G401 (cell line): ENCODE results near the gene THOC2. TPM values are rescaled to one million over a fixed set of nuclear protein-coding genes. Genes with fewer than 3 reads are reported as not detected.
"Not testable (repeated sequence)": the region's sequence is repeated elsewhere in the genome, so short reads cannot be mapped to it uniquely, and the experiment has no call there.

Source experiments
- DNase-seq: peaks from one replicate; pipeline ENCODE4 v3.0.0-alpha.2; 2015; ENCODE audit warnings: low spot score
- in situ Hi-C: cut with HindIII; loops from 2 replicates; pipeline ENCODE4 v1.10.0; 2016; ENCODE audit warnings: low sequenced_read_pairs, mixed read lengths
- total RNA-seq: library from RNA; depleted of rRNA; stranded (reverse); fragments of >200 nt; shearing (Covaris generic); gene quantifications from 2 replicates; pipeline ENCODE4 v1.2.3, GENCODE V29; 2014

The THOC2 gene
- total RNA-seq, 1 experiment from 2014 or later: 50.9 TPM

DNA sequence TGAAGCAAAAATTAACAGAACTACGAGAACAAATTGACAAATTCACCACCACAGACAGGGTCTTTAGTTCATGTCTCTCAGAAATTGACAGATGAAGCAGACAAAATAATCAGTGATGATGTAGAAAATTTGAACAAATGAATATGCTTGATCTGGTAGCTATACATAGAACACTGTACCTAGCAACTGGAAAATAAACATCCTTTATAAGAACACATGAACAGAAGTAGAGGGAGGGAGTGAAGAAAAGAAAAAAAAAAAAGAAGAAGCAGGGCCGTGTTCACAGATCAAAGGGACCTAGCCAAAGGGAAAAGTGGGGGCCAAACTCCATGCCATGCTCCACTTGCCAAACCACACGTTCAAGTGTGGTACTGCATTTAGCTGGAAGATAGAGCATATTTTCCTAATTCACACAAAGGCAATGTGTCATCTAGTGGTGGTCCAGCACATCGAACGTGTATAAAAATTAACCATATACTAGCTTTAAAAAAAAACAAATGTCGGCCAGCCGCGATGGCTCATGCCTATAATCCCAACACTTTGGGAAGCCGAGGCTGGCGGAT lies 5.6 kb upstream of the THOC2 start:
- DNase-seq: no peak

DNA sequence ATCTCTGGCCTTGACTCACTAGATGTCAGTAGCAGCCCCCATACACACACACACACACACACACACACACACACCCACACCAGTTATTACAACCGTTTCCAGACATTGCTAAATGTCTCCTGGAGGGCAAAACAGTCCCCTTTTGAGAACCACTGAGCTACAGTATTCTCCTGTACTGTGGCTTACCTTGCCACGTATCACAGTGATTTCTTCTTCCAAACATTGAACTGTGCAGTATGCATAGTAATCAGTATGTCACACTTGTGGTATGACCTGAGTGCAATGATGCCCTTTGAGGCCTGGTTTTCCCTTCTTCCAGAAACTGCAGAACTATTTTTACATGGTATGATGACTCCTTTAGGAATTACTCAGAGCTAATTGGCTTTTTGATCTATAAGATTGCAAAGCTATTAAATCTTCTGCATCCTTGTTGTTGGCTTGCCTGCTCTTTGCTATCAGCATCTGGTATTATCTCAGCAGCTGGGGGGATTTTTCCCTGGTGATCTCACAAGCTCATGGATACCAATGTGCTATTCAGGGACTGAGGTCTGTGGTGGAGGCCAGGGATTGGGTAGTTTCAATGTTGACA lies 3.6 kb upstream of the THOC2 start:
- DNase-seq: no peak
- in situ Hi-C loops: no loop called here

More for the DNA sequence above, 5.6 kb upstream of the THOC2 start:
- in situ Hi-C loops: no loop called here

DNA sequence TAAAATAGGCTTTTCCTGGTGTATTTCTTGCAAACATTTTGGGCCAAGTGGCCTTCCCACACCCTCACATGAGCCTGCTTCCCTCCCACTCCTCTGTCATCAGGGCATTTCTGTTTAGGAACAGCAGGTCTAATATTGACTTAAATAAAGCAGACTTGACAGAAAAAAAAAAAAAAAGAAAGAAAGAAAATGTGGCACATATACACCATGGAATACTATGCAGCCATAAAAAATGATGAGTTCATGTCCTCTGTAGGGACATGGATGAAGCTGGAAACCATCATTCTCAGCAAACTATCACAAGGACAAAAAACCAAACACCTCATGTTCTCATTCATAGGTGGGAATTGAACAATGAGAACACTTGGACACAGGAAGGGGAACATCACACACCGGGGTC lies 2.3 kb upstream of the THOC2 start:
- in situ Hi-C loops, DNase-seq: not testable (repeated sequence)

DNA sequence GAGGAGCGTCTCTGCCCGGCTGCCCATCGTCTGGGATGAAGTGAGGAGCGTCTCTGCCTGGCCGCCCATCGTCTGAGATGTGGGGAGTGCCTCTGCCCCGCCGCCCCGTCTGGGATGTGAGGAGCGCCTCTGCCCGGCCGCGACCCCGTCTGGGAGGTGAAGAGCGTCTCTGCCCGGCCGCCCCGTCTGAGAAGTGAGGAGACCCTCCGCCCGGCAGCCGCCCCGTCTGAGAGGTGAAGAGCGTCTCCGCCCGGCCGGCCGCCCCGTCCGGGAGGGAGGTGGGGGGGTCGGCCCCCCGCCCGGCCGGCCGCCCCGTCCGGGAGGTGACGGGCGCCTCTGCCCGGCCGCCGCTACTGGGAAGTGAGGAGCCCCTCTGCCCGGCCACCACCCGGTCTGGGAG lies 1.2 kb upstream of the THOC2 start:
- DNase-seq, in situ Hi-C loops: not testable (repeated sequence)

DNA sequence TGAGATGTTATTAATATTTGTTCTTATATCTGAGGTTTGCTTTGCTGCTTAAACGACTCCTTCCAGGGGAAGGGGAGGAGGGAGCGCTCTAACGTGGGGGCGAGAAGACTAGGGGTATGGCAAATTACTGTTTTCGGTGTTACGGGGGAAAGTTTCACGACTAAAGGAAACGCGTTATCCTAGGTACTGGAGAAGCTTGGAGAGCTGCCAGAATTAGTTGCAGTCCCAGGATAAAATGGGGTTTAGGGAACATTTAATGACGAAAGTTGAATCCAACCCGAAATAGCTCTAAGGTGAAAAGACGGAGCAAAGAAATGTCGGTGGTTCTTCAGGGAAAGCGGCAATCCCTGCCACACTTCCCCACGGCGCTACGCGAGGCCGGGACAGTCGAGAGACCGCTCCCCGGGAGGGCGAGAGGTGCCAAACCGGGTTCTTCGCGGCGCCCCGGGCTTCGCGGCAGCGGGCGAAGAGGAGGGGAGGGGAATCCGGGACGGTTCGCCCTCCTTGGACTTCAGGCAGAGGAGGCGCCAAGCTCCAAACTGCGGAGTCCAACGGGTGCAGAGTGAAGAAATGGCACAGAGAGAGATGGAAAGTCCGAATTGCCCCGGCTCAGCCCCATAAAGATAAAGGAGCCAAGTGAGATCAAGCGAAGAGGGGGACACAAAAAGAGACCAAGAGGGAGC lies 724 bp downstream of the THOC2 start:
- in situ Hi-C loops: no loop called here

DNA sequence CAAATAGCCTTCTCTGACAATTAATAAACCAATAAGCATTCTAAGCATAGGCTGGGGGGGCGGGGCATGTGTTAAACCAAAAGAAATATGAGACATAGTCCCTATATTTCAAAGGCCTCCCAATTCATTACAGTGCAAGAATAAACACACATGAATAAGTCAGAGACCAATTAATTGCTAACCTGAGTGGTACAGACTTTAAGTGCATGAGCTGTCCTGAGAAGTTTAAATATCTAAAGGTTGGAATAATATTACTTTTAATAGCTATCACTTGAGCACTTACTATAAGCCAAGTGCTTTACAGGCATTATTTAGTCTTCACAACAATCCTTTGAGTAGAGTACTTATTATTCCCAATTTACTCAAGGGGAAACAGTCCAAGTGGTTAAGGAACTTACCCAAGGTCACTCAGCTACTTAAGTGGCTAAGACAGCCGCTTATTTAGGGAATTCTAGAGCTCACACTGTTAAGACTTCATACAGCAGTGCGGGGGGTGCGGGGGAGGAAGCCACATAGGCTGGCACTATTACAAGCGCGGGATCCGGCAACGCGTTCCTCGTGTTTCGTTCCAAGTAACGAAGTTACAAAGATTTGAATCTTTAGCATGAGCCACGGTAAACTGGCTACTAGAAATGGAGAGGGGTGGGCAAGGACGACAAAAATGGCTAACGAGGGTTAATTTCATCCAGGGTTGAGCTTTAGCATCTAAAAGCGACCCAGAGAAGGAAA lies 1.4 kb downstream of the THOC2 start:
- in situ Hi-C loops: no loop called here
- no peak for DNase-seq

More for the DNA sequence above, 724 bp downstream of the THOC2 start:
- no peak for DNase-seq

DNA sequence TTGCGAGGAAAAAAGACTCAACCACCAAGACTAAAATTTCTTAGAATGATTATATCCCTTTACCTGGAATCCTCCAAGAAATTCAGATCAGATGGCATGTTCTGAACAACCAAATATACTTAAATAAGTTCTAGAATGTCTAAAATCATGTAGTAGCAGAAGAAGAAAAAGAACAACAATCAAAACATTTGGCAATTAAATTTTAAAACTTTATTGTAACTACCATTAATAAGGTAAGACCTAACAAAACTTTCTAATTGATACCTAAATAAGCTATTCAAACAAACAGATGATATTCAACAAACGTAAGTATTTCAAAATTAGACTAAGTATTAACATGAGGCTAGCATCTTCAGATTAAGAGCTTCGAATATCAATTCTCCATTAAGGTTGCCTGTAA lies 4.3 kb downstream of the THOC2 start:
- in situ Hi-C loops: no loop called here
- DNase-seq: no peak

DNA sequence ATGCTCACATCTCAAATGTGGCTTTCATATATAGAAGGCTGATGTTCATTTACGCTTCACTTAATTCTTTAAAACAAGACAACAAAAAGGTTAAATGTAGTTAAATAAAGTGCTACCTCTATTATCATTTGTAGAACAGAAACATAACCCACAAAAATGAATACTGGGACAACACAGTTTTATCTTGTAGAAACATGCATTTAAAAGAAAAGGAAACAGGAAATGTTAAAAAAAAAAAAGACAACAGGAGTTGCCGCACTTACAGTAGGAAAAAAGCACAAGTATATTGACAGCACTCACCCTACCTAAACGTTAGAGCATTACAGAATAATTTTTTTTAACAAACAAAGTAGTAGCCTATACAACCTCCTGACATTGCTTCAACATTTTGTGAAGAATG lies 4.8 kb downstream of the THOC2 start:
- DNase-seq: no peak
- in situ Hi-C loops: no loop called here

DNA sequence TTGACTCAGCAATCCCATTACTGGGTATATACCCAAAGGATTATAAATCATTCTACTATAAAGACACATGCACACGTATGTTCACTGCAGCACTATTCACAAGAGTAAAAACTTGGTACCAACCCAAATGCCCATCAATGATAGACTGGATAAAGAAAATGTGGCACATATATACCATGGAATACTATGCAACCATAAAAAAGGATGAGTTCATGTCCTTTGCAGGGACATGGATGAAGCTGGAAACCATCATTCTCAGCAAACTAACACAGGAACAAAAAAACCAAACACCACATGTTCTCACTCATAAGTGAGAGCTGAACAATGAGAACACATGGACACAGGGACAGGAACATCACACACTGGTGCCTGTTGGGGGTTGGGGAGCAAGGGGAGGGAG lies 10.7 kb downstream of the THOC2 start:
- in situ Hi-C loops, DNase-seq: not testable (repeated sequence)

DNA sequence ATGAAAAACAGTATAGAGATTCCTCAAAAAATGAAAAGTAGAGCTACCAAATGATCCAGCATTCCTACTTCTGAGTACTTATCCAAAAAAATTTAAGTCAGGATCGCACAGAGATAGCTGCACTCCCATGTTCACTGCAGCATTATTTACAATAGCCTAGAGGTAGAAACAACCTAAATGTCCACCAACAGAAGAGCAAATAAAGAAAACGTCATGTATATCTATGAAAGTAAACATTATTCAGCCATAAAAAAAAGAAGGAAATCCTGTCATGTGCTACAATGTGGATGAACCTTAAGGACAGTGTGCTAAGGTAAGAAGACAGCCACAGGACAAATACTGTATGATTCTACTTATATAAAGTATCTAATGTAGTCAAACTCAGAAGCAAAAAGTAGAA lies 12.4 kb downstream of the THOC2 start:
- in situ Hi-C loops: no loop called here
- no peak for DNase-seq

DNA sequence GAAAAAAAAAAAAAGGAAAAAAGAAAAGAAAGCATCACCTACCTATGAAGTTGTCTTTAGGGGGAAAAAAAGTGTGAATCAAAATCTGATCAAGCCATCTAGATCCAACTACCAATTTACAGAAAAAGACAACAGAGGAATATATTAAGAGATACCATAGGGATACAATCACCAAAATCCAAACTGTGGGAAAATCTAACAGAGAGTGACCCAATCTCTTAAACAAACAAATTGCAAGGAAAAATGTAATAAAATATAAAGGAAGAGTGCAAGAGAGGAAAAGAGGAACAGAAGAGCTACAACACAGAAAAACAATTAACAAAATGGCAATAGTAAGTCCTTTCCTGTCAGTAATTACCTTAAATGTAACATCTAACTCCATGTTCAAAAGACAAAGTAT lies 19.0 kb downstream of the THOC2 start:
- in situ Hi-C loops: no loop called here
- DNase-seq: no peak

DNA sequence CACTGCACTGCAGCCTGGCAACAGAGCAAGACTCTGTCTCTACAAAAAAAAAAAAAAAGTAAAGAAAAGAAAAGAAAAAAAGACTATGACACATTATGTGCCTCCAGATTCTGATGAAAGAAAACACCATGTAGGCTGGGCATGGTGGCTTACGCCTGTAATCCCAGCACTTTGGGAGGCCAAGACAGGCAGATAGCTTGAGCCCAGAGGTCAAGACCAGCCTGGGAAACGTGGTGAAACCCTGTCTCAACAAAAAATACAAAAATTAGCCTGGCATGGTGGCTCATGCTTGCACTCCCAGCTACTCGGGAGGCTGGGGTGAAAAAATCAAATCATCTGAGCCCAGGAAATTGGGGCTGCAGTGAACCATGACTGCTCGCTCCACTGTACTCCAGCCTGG lies 19.4 kb downstream of the THOC2 start:
- in situ Hi-C loops: no loop called here
- no peak for DNase-seq

DNA sequence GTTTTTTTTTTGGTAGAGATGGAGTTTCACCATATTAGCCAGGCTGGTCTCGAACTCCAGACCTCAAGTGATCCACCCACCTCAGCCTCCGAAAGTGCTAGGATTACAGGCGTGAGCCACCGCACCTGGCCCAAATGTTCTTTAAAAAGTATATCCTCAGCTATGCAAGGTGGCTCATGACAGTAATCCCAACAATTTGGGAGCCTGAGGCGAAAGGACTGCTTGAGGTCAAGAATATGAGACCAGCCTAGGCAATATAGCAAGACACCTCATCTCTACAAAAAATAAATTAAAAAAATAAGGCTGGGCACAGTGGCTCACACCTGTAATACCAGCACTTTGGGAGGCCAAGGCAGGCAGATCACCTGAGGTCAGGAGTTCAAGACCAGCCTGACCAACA lies 21.7 kb downstream of the THOC2 start:
- in situ Hi-C loops, DNase-seq: not testable (repeated sequence)

DNA sequence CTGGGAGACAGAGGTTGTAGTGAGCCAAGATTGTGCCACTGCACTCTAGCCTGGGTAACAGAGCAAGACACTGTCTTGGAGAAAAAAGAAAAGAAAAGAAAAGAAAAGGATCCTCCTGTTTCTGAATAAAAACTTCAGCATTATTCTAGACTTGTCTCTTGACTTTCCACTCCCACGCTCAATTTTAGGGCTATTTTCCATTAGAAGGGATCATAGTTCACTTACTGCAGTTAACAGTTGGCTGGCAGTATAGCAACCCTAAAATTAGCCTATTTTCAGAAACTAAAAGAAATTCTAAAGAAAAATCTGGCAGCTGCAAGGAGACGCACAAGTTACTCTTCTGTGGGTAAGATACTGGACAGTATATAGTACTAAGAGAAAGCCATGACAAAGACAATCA lies 28.1 kb downstream of the THOC2 start:
- in situ Hi-C loops: no loop called here
- DNase-seq: no peak

DNA sequence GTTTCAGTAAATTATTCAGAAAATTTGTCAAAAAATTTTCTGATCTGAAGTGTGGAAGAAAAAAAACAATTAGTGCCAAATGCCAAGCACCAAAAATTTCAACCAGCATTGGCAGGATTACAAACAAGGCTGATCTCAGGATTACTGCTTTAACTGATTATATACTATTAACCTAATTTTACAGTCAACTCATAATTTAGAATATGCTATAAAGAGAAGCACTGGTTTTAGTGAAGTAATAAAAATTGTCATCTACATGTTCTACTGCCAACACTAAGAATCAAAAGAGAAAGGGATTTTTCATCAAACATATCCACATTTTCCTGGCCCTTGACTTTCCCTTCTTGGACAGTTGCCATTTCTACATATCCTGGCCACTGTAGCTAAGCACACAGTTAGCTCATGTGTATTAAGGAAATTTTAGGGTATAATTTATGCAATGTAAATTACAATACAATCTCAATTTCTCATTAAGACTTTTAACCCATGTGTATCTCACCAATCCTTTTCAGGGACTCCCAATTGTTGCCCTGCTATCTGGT lies 33.8 kb downstream of the THOC2 start:
- in situ Hi-C loops: no loop called here
- peak; percentile 14 for DNase-seq

DNA sequence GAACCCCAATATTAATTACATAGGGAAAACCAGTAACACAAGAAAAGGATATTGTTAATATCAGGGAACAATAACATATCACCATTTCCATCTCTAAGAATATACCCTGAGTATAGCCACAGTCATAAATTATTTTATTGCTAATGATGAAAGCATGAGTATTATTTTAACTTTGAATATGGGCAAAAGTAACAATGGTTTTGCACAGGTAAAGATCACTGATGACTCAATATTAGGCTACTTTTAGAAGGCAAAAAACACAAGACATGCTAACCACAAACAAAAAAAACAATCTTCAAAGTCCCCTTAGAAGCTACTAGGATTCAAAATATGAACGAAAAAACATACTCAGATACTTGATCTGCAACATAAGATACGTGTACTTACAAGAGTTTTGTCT lies 36.5 kb downstream of the THOC2 start:
- DNase-seq: no peak
- in situ Hi-C loops: no loop called here

DNA sequence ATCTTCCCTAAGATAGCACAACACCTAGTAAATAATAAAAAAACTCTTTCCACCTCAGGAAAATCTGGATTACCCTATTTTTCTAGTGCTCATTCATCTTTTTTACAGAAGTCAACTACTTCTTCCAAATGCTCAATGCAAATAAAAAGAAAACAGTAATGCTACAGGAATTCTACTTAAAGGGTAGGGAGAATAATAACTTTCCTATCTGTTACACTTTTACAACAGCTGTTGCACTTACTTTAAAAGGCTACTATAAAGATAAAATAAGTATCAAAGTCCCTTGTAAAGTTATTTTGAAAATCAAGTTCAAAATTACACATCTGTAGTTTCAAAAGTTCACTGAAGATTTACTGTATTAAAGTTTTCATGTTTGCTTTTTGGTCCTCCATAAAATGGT lies 37.6 kb downstream of the THOC2 start:
- in situ Hi-C loops: no loop called here
- DNase-seq: no peak

DNA sequence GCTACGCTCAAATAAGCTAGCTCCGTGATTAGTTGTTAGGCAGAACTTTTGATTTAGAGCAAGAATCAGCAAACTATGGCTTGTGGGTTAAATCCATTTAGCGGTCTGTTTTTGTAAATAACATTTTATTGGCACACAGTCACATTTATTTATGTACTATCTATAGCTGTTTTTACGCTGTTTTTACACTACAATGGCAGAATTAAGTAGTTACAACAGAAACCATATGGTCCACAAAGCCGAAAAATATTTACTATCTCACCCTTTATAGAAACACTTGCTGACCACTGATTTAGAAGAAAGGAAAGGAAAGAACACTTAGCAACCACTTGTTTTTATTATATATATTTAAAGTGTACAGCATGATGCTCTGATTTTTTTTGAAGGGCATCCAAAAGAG lies 41.1 kb downstream of the THOC2 start:
- in situ Hi-C loops: no loop called here
- DNase-seq: no peak

DNA sequence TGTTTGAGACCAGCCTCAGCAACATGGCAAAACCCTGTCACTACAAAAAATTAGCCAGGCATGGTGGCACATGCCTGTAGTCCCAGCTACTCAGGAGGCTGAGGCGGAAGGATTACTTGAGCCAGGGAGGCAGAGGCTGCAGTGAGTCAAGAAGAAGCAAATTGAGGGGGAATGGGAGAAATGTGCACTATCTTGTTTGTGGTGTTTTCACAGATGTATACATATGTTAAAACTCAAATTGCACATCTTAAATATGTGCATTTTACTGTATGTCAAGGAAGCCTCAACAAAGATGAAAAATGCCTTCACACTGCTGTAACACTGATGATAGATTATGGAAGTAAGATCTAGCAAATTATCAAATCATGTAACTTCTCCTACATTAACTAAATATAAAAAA lies 44.3 kb downstream of the THOC2 start:
- in situ Hi-C loops: no loop called here
- DNase-seq: no peak

DNA sequence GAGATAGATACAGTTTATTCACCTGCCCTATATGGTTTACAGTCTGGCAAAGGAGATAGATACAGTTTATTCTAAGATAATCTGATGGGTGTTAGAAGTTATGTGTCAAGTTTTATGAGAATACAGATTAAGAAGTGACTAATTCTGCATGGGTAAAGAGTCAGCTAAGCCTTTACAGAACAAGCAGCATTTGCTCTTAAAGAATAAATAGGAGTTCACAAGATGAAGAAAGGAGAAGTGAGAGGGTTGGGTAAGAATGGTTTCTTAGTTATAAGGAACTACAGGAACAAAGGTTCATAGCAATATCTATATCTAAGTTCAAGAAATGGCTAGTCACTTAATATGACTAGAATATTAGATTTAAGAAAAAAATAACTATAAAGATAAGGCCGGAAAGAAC lies 47.6 kb downstream of the THOC2 start:
- in situ Hi-C loops: no loop called here
- no peak for DNase-seq
